Measurements from ENCODE around the gene FOXO1.

The FOXO1 gene

DNA sequence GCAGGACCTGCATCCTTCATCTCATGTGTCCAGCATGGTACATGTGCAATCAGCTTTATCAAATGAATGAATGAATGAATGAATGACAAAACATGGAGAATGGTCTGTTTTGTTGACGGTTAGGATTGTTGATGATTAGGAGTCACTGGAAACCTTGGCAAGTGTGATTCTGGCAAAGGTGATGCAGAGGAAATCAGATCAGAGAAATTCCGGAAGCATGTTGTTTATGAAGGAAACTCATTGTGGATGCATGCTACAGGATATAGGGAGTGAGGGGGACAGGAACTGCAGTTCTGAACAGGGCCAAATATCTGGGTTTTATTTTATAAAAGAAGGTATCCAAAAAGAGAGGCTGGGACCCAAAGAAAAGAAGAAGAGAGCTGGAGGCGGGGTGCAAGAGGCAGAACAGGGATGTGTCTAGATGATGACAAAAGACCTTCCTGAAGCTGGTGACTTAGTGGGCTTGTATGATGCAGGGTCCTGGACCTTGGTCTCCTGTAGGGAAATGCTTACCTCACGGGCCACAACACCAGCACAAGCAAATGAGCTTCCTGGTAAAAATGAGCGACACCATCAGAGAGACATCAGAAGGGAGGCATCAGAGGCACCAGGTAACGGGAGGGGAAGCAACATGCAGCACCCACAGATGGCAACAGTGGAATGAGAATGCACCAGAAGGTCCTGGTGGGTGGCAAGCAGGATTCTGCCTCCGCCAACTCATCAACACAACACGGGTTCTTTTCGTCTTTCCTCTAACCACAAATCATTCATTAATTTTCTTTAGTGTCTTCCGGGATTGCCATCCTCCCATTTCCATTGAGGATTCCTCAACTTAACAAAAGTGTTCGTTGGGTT lies 159.6 kb downstream of the FOXO1 start:
- no peak for DNase-seq (ENCODE audit: low read depth)
